Caki2 (cell line): Measurements from ENCODE around the gene RASAL2. TPM values are rescaled to one million over a fixed set of nuclear protein-coding genes. Genes with fewer than 3 reads are reported as not detected.
"Not testable (repeated sequence)": the region's sequence is repeated elsewhere in the genome, so short reads cannot be mapped to it uniquely, and the experiment has no call there.

ENCODE experiments used
- DNase-seq: peaks from one replicate; pipeline ENCODE4 v3.0.0-alpha.2; 2015; ENCODE audit warnings: low read depth
- in situ Hi-C: cut with HindIII; loops from 2 replicates; pipeline ENCODE4 v1.10.0; 2016; ENCODE audit warnings: low sequenced_read_pairs, low pct_unique_long_range_greater_than_20kb, mixed read lengths
- total RNA-seq: library from RNA; depleted of rRNA; stranded (reverse); fragments of >200 nt; shearing (Covaris generic); gene quantifications from 2 replicates; pipeline ENCODE4 v1.2.3, GENCODE V29; 2014; ENCODE audit warnings: low replicate concordance

The RASAL2 gene
- total RNA-seq, 1 experiment from 2014 or later, result 7.4 TPM

DNA sequence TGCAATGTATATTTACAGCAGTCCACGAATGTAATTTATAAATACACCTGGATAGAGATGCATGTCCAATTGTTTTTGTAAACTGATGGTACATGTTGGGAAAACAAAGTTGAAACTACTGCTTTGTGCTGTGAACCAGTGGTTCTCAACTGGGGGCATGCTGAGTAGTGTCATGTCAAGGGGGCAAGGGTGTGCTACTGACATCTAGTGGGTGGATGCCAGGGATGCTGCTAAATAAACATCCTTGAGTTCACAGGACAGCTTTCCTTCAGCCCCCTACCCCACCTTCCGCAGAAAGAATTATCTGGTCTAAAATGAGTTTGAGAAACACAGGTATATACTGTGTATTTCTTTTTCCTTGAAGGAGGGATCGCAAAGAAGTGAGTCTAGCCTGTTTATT lies 95.9 kb downstream of the RASAL2 start:
- no peak for DNase-seq
- in situ Hi-C loops, result no loop called here

DNA sequence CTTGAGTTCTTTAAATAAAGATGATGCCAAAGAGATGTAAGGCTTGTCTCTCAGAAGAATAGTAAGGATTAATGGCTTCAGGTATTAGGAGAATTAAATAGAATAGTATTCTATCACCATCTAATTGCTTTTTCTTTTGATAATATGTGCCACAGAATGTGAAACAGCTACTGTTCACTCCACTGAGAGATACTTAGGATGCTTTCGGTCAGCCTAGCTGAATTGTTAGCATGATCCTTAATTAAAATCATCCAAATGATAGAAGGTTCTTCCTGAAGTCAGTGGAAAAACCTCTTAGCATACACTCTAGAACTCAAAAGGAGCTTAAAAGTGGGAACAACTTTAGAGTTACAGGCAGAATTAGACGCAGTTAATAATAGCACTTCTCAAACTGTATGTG lies 97.0 kb downstream of the RASAL2 start:
- in situ Hi-C loops, result no loop called here

DNA sequence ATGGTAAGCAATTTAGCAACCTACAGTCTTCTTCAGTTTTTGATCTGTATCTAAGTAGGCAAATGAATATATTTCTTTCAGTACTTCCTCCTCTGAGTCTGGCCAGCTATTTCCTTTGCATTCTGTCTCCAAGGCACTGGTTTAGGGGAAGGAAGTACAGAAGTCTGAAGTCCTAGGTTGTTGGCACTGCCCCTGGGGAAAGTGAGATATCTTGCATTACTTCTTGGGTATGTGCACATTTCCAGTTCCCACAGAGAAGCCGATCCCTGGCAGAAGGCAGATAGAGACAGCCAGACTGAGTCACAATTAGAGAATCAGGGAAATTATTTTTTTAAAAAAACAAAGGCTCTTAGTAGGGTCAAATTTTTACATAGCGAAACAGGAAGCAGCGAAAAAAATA lies 98.8 kb downstream of the RASAL2 start:
- in situ Hi-C loops, result no loop called here
- peak; percentile 65 for DNase-seq

More for the DNA sequence above, 97.0 kb downstream of the RASAL2 start:
- DNase-seq, result no peak

- in situ Hi-C loops, result no loop called here
- DNase-seq, result no peak
Observed at GRCh38 chr1:178196631-178197030, 102.7 kb downstream of the RASAL2 start.

DNA sequence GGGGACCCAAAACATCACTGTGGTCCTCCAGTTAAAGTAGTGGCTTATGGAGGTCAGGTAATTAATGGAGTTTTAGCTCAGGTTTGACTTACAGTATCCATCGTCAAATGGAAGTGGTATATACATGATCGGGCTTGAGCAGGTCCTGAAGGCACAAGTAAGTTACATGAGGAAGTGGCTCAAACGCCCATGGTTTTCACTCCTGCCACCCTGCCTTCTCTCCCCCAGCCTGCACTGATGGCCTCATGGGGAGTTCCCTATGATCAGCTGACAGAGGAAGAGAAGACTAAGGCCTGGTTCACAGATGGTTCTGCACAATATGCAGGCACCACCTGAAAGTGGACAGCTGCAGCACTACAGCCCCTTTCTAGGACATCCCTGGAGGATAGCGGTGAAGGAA lies 108.2 kb downstream of the RASAL2 start:
- in situ Hi-C loops, DNase-seq: not testable (repeated sequence)

- DNase-seq, in situ Hi-C loops: not testable (repeated sequence)
Observed at GRCh38 chr1:178202546-178202945, 108.6 kb downstream of the RASAL2 start.

- DNase-seq, in situ Hi-C loops: not testable (repeated sequence)
Observed at GRCh38 chr1:178208269-178208856, 114.5 kb downstream of the RASAL2 start.

GRCh38 chr1:178209935-178210334 lies 116.0 kb downstream of the RASAL2 start:
- no peak for DNase-seq

GRCh38 chr1:178218550-178218949 lies 124.6 kb downstream of the RASAL2 start:
- in situ Hi-C loops, result no loop called here
- DNase-seq, result no peak

More at GRCh38 chr1:178209935-178210334, 116.0 kb downstream of the RASAL2 start:
- in situ Hi-C loops, result no loop called here

DNA sequence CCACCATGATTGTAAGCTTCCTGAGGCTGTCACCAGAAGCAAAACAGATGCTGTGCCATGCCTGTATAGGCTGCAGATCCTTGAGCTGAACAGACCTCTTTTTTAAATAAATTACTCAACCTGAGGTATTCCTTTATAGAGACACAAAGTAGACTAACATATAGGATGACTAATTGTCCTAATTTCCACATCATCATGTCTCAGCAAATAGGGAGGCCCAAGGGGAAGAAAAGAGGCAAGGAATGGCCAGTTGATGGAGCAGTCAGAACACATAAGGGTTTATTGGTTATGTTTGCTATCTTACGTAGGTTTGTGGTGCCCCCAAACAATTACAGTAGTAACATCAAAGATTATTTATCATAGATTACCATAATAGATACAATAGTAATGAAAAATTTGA lies 126.2 kb downstream of the RASAL2 start:
- in situ Hi-C loops, result no loop called here

GRCh38 chr1:178223289-178223688 lies 129.4 kb downstream of the RASAL2 start:
- no peak for DNase-seq
- in situ Hi-C loops, result no loop called here

More for the DNA sequence above, 126.2 kb downstream of the RASAL2 start:
- DNase-seq, result peak; percentile 31

- in situ Hi-C loops, result no loop called here
Observed at GRCh38 chr1:178224358-178224757, 130.5 kb downstream of the RASAL2 start.

DNA sequence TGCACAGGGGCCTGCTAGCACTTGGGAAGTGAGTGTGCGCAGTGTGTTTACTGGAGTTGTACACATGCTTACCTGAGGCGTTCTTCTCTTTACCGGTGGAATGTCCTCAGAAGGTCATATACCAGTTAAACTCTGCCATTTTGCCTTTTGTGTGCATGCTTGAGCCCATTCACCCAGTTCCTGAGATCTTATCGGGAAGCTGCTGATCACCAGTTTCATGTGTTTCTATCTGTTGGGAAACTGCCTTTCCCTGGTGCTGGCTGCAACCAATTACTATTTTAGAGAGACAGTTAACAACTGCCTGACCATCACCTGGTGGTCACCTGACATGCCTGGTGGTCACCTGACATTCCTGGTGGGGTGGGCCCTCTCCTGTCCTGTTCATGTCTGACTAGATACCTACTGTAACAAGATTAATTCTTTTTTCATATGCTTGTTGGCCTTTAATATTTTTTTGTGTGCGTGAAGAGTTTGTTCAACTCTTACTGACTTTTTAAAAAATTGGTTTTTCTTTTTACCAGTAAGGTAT lies 137.0 kb downstream of the RASAL2 start:
- in situ Hi-C loops, result no loop called here
- DNase-seq, result no peak

More at GRCh38 chr1:178224358-178224757, 130.5 kb downstream of the RASAL2 start:
- DNase-seq, result no peak

DNA sequence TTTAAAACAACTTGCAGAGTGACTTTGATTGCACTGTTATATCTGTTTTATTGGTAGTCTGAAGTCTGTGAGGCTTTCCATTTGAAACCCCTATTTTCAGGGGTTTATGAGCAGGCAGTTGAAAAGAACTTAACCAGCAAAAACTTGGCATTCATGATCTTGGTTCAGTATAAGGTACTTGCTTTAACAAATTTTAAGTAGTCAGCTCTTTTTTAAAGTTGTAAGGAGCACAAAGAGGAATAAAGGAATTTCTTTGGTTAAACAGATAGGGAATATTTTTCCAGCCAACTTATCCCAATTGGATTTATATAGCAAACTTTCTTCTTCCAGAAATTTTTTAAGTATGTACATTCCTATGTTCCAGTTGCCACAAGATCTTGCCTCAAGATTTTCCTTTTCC lies 138.2 kb downstream of the RASAL2 start:
- DNase-seq, result no peak
- in situ Hi-C loops, result no loop called here

DNA sequence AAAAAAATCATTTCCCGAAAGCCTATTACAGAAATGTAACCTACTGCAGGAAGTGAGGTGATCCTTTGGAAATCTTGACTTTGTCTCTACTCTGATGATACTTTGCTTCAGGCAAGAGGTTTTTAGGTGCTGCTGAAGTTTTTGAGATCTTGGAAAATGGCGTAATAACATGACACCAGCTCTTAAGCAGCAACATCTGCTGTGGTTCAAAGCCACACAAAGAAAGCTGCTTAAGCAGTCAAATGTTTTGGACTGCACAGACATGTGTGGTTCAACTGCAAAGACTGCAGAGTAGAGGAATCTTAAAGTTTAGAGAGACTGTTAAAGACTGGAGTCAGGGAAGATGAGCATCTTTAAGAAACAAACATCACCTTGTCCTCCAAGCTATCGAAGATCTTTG lies 139.0 kb downstream of the RASAL2 start:
- DNase-seq, result no peak
- in situ Hi-C loops, result no loop called here

DNA sequence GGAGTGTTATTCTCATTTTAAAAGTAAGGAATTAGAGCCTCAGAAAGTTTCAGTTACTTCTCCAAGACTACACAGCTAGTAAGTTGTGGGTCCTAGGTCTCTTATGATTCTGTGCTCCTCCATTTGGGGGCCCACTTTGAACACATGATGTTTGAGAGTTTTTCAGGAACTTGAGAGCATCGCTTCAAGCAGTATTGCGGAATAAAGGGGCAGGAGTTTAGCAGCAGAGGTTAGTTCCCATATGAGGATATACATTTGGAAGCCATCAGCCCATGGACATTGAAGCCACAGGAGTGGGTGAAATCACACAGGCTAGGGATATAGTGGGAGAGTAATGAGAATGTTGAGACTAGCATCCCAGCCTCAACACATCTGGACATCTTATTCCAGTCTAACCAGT lies 143.2 kb downstream of the RASAL2 start:
- DNase-seq, result no peak
- in situ Hi-C loops, result no loop called here

GRCh38 chr1:178238722-178239510 lies 145.0 kb downstream of the RASAL2 start:
- in situ Hi-C loops, result no loop called here
- peak; percentile 86 for DNase-seq

DNA sequence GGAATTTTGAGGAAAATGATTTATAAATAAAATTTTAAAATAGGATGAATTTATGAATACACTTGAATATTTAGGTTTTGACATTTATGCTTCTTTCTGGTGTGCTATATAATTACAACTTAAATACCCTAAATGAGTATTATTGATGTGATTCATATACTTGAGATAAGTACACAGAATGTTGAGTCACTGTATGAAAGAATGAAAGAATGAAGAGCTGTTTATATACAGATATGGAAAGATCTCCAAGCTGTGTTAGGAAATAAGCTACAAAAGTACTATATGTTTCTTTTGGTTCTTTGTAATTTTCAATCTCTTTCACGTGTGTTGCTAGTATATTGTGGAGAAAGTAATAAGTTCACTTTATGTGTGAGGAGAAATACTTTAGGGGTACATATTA lies 147.2 kb downstream of the RASAL2 start:
- in situ Hi-C loops, result no loop called here
- no peak for DNase-seq

DNA sequence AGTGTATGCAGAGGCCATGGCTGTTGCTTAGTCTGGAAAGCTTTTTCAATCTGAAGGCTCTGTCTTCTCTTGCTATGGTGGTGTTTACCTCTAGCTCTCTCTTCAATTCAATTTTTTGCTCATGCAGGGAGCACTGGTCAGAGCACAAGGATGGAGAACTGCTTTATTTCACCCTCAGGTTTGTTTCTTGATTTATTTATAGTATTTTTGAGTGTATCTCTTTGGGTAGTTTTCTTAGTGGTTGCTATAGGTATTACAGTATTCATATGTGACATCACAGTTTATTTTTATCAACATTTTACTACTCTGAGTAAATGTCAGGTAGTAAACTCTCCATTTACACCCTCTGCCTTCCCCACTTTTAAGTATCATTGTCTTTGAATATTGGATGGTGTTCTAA lies 147.9 kb downstream of the RASAL2 start:
- in situ Hi-C loops, result no loop called here
- DNase-seq, result no peak
